ENCODE data around the gene KDR.

The KDR gene

DNA sequence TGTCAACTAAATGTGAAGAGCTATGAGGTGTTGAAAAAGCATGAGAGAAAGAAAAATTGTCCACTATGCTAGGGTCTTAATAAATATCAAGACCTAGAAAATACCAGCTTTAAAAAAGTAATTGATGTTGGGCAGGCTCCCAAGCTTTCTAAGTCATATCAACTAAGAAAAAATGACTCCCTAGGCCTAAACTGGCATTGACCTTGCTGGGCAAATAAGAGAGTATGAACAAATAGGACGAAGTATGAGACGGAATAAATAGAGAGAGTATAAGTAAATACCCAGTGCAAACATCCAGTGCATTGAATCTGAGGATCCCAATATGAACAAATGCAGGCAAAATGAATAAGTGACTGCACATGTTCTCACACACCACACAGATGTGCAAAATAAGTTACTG is 3.2 kb downstream of the KDR start:
- Histone ChIP-seq H4K20me1 (ENCODE audit: insufficient read depth, low read length) (no peaks in the 10 kb centered on the region), H3K27me3 (ENCODE audit: insufficient read depth, low read length, poor library complexity) (no peaks in the 10 kb centered on the region), H3K9me3 (ENCODE audit: insufficient read depth, low read length, severe bottlenecking) (no peaks in the 10 kb centered on the region), H2AFZ (ENCODE audit: low read depth, low read length) (no peak overlapping the region), H3K79me2 (ENCODE audit: insufficient read depth, low read length) (no peaks in the 10 kb centered on the region), H3K27ac (ENCODE audit: low read length) (no peak overlapping the region), H3K4me1 (ENCODE audit: insufficient read depth, low read length) (no peaks in the 10 kb centered on the region), H3K36me3 (ENCODE audit: insufficient read depth, low read length) (no peaks in the 10 kb centered on the region), H3K9ac (ENCODE audit: low read depth, low read length) (no peak overlapping the region), H3K4me3 (ENCODE audit: low read depth in 1 of 2, low read length in 2 of 2) (no peak overlapping the region), H3K4me2 (ENCODE audit: insufficient read depth, low read length) (no peak overlapping the region)
- DNase-seq (no peak), ATAC-seq (ENCODE audit: insufficient read depth, low read depth) (no peak)
- TF ChIP-seq, protein P1, sequence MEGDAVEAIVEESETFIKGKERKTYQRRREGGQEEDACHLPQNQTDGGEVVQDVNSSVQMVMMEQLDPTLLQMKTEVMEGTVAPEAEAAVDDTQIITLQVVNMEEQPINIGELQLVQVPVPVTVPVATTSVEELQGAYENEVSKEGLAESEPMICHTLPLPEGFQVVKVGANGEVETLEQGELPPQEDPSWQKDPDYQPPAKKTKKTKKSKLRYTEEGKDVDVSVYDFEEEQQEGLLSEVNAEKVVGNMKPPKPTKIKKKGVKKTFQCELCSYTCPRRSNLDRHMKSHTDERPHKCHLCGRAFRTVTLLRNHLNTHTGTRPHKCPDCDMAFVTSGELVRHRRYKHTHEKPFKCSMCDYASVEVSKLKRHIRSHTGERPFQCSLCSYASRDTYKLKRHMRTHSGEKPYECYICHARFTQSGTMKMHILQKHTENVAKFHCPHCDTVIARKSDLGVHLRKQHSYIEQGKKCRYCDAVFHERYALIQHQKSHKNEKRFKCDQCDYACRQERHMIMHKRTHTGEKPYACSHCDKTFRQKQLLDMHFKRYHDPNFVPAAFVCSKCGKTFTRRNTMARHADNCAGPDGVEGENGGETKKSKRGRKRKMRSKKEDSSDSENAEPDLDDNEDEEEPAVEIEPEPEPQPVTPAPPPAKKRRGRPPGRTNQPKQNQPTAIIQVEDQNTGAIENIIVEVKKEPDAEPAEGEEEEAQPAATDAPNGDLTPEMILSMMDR (IDR thresholded peaks at IDR 0.05; ENCODE audit: borderline replicate concordance, extremely low read depth, low read length, poor library complexity, severe bottlenecking) = no peak
- no peak for TF ChIP-seq EZH2 (IDR thresholded peaks at IDR 0.05; ENCODE audit: borderline replicate concordance, low read depth, low read length, severe bottlenecking)

DNA sequence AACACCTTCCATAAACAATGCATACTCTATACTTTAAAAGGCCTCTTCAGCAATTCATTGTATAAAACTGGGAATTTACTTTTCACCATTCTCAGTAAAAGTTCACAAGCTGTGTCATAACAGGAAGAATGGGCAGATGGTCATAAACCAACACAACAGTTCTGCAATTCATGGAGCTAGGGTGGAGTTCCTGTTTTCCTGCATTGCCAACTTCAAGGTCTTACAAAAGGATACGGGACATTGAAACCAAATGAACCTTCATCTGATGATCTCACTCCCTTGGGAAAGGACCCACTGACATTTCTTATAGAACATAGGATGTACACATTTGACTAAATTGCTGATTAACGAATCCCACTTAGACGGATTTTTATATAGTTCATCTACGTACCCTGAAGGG is 4.1 kb downstream of the KDR start:
- Histone ChIP-seq H3K9ac (ENCODE audit: low read depth, low read length) (no peak overlapping the region), H3K4me1 (ENCODE audit: insufficient read depth, low read length) (no peaks in the 10 kb centered on the region), H3K79me2 (ENCODE audit: insufficient read depth, low read length) (no peaks in the 10 kb centered on the region), H4K20me1 (ENCODE audit: insufficient read depth, low read length) (no peaks in the 10 kb centered on the region), H3K4me3 (ENCODE audit: low read depth in 1 of 2, low read length in 2 of 2) (no peak overlapping the region), H3K36me3 (ENCODE audit: insufficient read depth, low read length) (no peaks in the 10 kb centered on the region), H3K27me3 (ENCODE audit: insufficient read depth, low read length, poor library complexity) (no peaks in the 10 kb centered on the region), H3K27ac (ENCODE audit: low read length) (no peak overlapping the region), H2AFZ (ENCODE audit: low read depth, low read length) (no peak overlapping the region), H3K9me3 (ENCODE audit: insufficient read depth, low read length, severe bottlenecking) (no peaks in the 10 kb centered on the region), H3K4me2 (ENCODE audit: insufficient read depth, low read length) (no peak overlapping the region)
- no peak for TF ChIP-seq EZH2 (IDR thresholded peaks at IDR 0.05; ENCODE audit: borderline replicate concordance, low read depth, low read length, severe bottlenecking)
- TF ChIP-seq, protein P1 (IDR thresholded peaks at IDR 0.05; ENCODE audit: borderline replicate concordance, extremely low read depth, low read length, poor library complexity, severe bottlenecking) = no peak
- ATAC-seq (ENCODE audit: insufficient read depth, low read depth) (no peak), DNase-seq (no peak)

DNA sequence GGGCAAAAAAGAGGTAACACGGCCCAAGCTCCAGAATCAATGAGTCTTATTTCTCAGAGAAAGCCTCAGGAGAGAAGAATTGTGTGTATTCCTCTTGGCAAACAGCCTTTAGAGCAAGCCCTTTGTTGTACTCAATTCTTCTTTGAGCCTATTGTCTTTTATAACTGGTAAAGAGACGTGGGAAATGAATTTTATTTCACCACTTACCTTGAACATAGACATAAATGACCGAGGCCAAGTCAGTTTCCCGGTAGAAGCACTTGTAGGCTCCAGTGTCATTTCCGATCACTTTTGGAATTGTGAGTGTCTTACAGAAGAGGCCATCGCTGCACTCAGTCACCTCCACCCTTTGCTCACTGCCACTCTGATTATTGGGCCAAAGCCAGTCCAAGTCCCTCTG is 7.0 kb downstream of the KDR start:
- no peak overlapping the region for H3K4me3 ChIP-seq (ENCODE audit: low read depth in 1 of 2, low read length in 2 of 2)
- no peak overlapping the region for H2AFZ ChIP-seq (ENCODE audit: low read depth, low read length)
- no peak for TF ChIP-seq EZH2 (IDR thresholded peaks at IDR 0.05; ENCODE audit: borderline replicate concordance, low read depth, low read length, severe bottlenecking)
- TF ChIP-seq, protein P1 (IDR thresholded peaks at IDR 0.05; ENCODE audit: borderline replicate concordance, extremely low read depth, low read length, poor library complexity, severe bottlenecking) = no peak
- H3K4me2 ChIP-seq (ENCODE audit: insufficient read depth, low read length) = no peak overlapping the region
- no peak for ATAC-seq (ENCODE audit: insufficient read depth, low read depth)
- no peaks in the 10 kb centered on the region for H3K36me3 ChIP-seq (ENCODE audit: insufficient read depth, low read length)
- no peaks in the 10 kb centered on the region for H3K27me3 ChIP-seq (ENCODE audit: insufficient read depth, low read length, poor library complexity)
- H3K4me1 ChIP-seq (ENCODE audit: insufficient read depth, low read length) = no peaks in the 10 kb centered on the region
- DNase-seq = no peak
- H4K20me1 ChIP-seq (ENCODE audit: insufficient read depth, low read length) = no peaks in the 10 kb centered on the region
- H3K27ac ChIP-seq (ENCODE audit: low read length) = no peak overlapping the region
- H3K79me2 ChIP-seq (ENCODE audit: insufficient read depth, low read length) = no peaks in the 10 kb centered on the region
- no peak overlapping the region for H3K9ac ChIP-seq (ENCODE audit: low read depth, low read length)
- H3K9me3 ChIP-seq (ENCODE audit: insufficient read depth, low read length, severe bottlenecking) = no peaks in the 10 kb centered on the region

DNA sequence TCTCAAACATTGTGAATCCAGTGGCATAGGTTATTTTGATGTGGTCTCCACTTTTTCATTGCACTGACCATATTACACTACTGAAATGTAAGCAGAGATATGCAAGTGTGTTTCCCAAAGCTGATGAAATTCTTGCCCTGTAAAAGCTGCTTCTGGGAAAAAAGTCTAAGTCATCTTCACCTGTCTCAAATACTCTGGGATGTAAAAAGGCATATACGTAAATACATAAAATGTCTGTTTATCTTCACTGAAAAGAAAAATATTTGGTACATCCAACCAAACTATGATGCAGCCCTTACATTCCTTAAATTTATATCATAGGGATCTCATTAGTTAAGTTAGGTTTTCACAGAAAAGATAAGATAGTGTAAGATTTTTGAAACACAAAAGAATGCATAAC is 7.9 kb downstream of the KDR start:
- Histone ChIP-seq H3K9ac (ENCODE audit: low read depth, low read length) (no peak overlapping the region), H3K79me2 (ENCODE audit: insufficient read depth, low read length) (no peaks in the 10 kb centered on the region), H4K20me1 (ENCODE audit: insufficient read depth, low read length) (no peaks in the 10 kb centered on the region), H3K27me3 (ENCODE audit: insufficient read depth, low read length, poor library complexity) (no peaks in the 10 kb centered on the region), H3K4me2 (ENCODE audit: insufficient read depth, low read length) (no peak overlapping the region), H3K4me1 (ENCODE audit: insufficient read depth, low read length) (no peaks in the 10 kb centered on the region), H3K4me3 (ENCODE audit: low read depth in 1 of 2, low read length in 2 of 2) (no peak overlapping the region), H3K36me3 (ENCODE audit: insufficient read depth, low read length) (no peaks in the 10 kb centered on the region), H3K27ac (ENCODE audit: low read length) (no peak overlapping the region), H3K9me3 (ENCODE audit: insufficient read depth, low read length, severe bottlenecking) (no peaks in the 10 kb centered on the region), H2AFZ (ENCODE audit: low read depth, low read length) (no peak overlapping the region)
- TF ChIP-seq EZH2 (IDR thresholded peaks at IDR 0.05; ENCODE audit: borderline replicate concordance, low read depth, low read length, severe bottlenecking) = no peak
- TF ChIP-seq, protein P1 (IDR thresholded peaks at IDR 0.05; ENCODE audit: borderline replicate concordance, extremely low read depth, low read length, poor library complexity, severe bottlenecking) = no peak
- no peak for DNase-seq
- no peak for ATAC-seq (ENCODE audit: insufficient read depth, low read depth)

Data from DND-41 (cell line).